ENCODE measurements around the gene TRIM5.
"Not testable (repeated sequence)": the region's sequence is repeated elsewhere in the genome, so short reads cannot be mapped to it uniquely, and the experiment has no call there.

Gene TRIM5, protein sequence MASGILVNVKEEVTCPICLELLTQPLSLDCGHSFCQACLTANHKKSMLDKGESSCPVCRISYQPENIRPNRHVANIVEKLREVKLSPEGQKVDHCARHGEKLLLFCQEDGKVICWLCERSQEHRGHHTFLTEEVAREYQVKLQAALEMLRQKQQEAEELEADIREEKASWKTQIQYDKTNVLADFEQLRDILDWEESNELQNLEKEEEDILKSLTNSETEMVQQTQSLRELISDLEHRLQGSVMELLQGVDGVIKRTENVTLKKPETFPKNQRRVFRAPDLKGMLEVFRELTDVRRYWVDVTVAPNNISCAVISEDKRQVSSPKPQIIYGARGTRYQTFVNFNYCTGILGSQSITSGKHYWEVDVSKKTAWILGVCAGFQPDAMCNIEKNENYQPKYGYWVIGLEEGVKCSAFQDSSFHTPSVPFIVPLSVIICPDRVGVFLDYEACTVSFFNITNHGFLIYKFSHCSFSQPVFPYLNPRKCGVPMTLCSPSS

GRCh38 chr11:5684646-5685362 is at the start of gene TRIM5:
Gene TRIM5, minus strand, starts transcription at chr11:5685074. Its CDS starts 4,897 bp downstream, at chr11:5680177.
- DNase-seq (ENCODE audit: low spot score): peak; percentile 92

- DNase-seq (ENCODE audit: low spot score): no peak
Observed at GRCh38 chr11:5727691-5728090, 42.8 kb upstream of the TRIM5 start.

- no peak for DNase-seq (ENCODE audit: low spot score)
Observed at GRCh38 chr11:5726351-5726750, 41.5 kb upstream of the TRIM5 start.

GRCh38 chr11:5722622-5723021 is 37.7 kb upstream of the TRIM5 start:
- DNase-seq (ENCODE audit: low spot score): peak; percentile 11

DNA sequence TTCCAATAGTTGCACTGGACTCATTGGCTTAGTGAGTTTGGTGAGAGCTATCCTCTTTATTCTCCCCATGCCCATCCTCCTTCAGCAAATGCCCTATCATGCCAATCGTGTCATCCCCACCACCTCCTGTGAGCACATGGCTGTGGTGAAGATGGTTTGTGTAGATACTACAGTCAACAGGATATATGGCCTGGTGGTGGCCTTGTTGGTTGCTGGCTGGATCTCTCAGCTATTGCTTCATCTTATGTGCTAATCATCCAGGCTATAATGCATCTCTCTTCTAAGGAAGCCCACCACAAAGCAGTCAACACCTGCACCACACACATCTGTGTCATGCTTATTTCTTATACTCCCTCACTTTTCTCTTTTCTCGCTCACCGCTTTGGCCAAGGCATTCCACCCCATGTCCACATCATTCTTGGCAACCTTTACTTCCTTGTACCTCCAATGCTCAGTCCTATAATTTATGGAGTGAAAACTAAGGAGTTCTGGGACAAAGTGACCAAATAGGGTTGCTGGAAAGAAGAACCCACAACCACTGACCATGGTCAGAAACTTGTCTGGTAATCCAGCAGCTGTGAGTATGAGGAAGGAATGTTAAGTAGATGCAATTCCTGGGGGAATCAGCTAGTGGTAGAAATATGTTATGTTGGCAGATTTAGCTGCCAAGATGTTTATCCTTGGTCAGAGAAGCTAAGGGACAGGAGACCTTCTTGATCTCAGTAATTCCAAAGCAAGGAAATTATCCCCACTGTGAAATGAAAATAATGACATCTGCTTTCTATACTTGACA is 35.0 kb upstream of the TRIM5 start:
- no peak for DNase-seq (ENCODE audit: low spot score)

DNA sequence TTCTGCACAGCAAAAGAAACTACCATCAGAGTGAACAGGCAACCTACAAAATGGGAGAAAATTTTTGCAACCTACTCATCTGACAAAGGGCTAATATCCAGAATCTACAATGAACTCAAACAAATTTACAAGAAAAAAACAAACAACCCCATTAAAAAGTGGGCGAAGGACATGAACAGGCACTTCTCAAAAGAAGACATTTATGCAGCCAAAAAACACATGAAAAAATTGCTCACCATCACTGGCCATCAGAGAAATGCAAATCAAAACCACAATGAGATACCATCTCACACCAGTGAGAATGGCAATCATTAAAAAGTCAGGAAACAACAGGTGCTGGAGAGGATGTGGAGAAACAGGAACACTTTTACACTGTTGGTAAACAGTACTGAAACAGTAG is 31.6 kb upstream of the TRIM5 start:
- not testable (repeated sequence) for DNase-seq (ENCODE audit: low spot score)

DNA sequence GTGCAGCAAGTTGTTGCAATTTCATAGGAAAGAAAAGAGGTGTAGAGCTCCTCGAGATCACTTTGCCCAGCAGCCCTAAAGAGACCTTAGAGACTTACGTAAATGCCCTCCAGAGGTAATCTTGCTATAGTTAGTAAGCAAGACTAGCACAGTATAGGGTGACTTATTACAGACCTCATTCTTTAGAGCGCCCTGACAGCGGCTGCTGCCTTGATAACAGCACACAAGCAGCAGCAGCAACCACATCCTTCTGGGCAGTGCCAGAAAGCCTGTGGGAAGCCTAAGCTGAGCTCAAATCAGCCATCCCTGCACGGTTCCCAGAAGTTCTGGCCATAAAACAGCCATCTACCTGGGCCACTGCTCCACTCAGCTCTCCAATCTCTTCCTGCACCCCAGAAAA is 28.8 kb upstream of the TRIM5 start:
- no peak for DNase-seq (ENCODE audit: low spot score)

GRCh38 chr11:5712507-5712906 is 27.6 kb upstream of the TRIM5 start:
- DNase-seq (ENCODE audit: low spot score): no peak

GRCh38 chr11:5705688-5706087 is 20.8 kb upstream of the TRIM5 start:
- DNase-seq (ENCODE audit: low spot score): no peak

- no peak for DNase-seq (ENCODE audit: low spot score)
Observed at GRCh38 chr11:5703741-5704536, 19.1 kb upstream of the TRIM5 start.

- DNase-seq (ENCODE audit: low spot score): no peak
Observed at GRCh38 chr11:5701055-5701577, 16.2 kb upstream of the TRIM5 start.

DNA sequence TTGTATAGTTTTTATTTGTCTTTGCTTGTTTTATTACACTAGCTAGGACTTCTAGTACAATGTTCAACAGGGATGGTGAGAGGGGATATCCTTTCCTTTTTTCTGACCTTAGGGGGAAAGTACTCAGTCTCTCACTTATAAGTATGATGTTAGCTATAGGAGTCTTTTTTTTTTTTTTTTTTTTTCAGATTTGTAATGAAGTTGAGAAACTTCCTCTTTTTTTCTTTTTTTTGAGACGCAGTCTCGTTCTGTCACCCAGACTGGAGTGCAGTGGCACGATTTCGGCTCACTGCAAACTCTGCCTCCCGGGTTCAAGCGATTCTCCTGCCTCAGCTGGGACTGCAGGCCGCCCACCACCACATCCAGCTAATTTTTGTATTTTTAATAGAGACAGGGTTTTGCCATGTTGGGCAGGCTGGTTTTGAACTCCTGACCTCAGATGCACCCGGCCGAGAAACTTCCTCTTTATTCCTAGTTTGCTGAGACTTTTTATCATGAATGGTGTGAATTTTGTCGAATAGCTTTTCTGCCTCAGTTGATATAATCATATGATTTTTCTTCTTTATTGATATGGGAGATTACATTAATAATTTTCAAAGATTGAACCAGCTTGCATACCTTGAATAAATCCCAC is 15.7 kb upstream of the TRIM5 start:
- no peak for DNase-seq (ENCODE audit: low spot score)

DNA sequence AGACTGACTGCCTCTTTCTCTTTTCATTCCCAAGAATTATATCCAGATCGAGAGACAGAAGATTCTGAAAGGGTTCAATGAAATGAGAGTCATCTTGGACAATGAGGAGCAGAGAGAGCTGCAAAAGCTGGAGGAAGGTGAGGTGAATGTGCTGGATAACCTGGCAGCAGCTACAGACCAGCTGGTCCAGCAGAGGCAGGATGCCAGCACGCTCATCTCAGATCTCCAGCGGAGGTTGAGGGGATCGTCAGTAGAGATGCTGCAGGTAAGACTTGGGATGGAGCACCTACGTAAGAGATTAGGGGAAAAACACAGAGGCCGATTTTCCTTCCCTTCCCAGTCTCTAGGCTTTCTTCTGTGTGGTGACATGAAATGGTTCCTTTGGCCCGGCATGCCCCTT is 13.4 kb upstream of the TRIM5 start:
- no peak for DNase-seq (ENCODE audit: low spot score)

- DNase-seq (ENCODE audit: low spot score): no peak
Observed at GRCh38 chr11:5696210-5696609, 11.3 kb upstream of the TRIM5 start.

DNA sequence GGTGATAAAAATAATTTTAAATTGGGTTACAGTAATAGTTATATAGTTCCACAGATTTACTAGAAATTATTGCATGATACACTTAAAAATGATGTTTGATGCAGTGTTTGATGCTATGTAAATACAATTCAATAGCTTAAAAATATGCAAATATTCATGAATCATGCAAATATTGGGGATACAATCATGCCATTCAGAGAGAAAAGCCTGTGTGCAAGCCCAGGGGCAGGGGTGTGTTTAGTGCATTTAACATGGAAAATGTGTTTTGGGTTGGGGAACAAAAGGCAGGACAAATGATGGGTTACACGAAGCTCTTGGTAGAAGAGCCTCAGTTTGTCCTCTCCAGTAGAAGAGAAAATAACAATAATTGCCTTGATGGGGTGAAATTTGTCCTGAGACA is 10.7 kb upstream of the TRIM5 start:
- DNase-seq (ENCODE audit: low spot score): no peak

DNA sequence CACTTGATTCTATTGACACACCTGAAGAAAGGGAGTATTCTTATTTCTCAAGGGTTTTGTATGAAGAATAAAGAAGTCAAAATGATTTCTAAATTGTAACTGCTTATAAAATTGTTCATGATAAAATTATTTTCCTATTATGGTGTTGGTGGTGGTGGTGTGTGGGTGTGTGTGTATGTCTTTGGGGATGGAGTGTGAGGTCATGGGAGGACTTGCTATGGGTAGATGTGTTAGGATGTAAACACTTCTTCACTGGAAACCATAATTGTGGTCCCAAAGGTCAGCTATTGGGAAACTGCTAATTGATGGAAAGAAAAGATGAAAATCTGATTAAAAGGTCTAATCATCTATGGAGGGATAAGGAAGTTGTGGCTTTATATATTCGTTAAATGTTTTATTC is 9.8 kb upstream of the TRIM5 start:
- DNase-seq (ENCODE audit: low spot score): no peak

- DNase-seq (ENCODE audit: low spot score): no peak
Observed at GRCh38 chr11:5691964-5692361, 7.1 kb upstream of the TRIM5 start.

GRCh38 chr11:5691238-5691963 is 6.5 kb upstream of the TRIM5 start:
- not testable (repeated sequence) for DNase-seq (ENCODE audit: low spot score)

DNA sequence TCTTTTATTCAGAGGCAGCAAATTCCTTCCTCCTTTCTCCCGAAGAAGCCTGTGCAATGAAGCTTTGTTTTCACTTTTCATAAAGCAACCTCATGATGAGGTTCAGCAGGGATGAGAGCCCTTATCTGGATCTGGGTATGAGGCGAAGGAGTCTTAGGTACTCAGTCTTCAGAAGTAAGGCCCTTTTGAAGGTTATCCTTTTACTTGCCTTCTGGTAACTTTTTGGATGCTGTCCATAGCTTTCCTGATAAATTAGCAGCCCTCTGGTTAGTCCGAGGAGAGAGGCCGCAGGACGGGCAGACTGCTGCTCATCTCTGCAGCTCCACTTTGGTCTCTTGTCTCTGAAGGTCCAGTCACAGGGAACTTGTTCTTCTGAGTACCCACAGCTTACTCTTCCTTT is 5.9 kb upstream of the TRIM5 start:
- no peak for DNase-seq (ENCODE audit: low spot score)

DNA sequence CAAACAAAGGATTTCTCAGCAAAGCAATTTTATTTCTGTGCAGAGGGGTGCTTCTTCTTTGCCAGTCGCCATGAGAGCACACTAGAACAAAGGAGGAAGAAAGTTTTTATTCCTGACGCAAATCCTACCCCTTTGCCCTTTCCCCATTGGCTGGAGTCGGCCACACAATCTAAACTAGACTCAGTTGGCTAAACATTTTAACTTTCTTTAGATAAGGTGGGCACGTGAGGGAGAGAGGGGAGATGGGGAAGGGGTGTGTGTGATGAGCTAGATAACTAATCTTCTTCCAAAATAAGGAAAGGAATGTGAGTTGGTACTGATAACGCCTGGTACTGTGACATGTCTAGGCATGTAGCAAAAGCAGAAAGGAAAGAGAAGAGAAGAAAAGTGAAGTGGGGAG is 5.3 kb upstream of the TRIM5 start:
- no peak for DNase-seq (ENCODE audit: low spot score)
